HUES48 (cell line): ENCODE results near the gene RPP30.
A peak's percentile ranks its signal among the peaks of the same experiment; 100 is the strongest.

Experiments
- H3K27ac ChIP-seq: one replicate; pipeline ENCODE4 v1.7.0; 2013; ENCODE audit warnings: low read depth, low read length, inconsistent platforms
- H3K27me3 ChIP-seq: 2 replicates; pipeline ENCODE4 v1.6.1; 2013; ENCODE audit warnings: mild to moderate bottlenecking, low read length; ENCODE audit not compliant: control insufficient read depth, insufficient read depth
- H3K36me3 ChIP-seq: 2 replicates; pipeline ENCODE4 v1.6.1; 2013; ENCODE audit warnings: low read length; ENCODE audit not compliant: control insufficient read depth, insufficient read depth
- H3K4me1 ChIP-seq: 2 replicates; pipeline ENCODE4 v1.6.1; 2013; ENCODE audit warnings: mild to moderate bottlenecking, low read length; ENCODE audit not compliant: control insufficient read depth, insufficient read depth
- H3K4me3 ChIP-seq: 2 replicates; pipeline ENCODE4 v1.5.1; 2013; ENCODE audit warnings: mild to moderate bottlenecking, low read depth, low read length
- H3K9ac ChIP-seq: 2 replicates; pipeline ENCODE4 v1.6.1; 2013; ENCODE audit warnings: mild to moderate bottlenecking, low read depth, low read length, moderate library complexity
- H3K9me3 ChIP-seq: 2 replicates; pipeline ENCODE4 v1.6.1; 2013; ENCODE audit warnings: low read length; ENCODE audit not compliant: control insufficient read depth, insufficient read depth

The RPP30 gene

GRCh38 chr10:90856261-90856660 lies 15.5 kb upstream of the RPP30 start:
- H3K4me1 ChIP-seq, result peaks cover 10% of the 10 kb centered on the region; the same call in 1 of the 2 replicates

GRCh38 chr10:90856964-90857634 lies 14.7 kb upstream of the RPP30 start:
- Histone ChIP-seq H3K9me3 (no peaks in the 10 kb centered on the region), H3K9ac (no peak overlapping the region; the same call in 1 of the 2 replicates), H3K36me3 (no peaks in the 10 kb centered on the region), H3K27me3 (peaks cover 46% of the 10 kb centered on the region), H3K27ac (peak overlapping the region; percentile 14), H3K4me3 (peak overlapping the region; percentile 76), H3K4me1 (peaks cover 10% of the 10 kb centered on the region; the same call in 1 of the 2 replicates)

More at GRCh38 chr10:90856261-90856660, 15.5 kb upstream of the RPP30 start:
- H3K9ac ChIP-seq, result no peak overlapping the region
- H3K4me3 ChIP-seq, result peak overlapping the region; percentile 76
- peak overlapping the region; percentile 8 for H3K27ac ChIP-seq
- H3K36me3 ChIP-seq, result no peaks in the 10 kb centered on the region
- peaks cover 46% of the 10 kb centered on the region for H3K27me3 ChIP-seq
- no peaks in the 10 kb centered on the region for H3K9me3 ChIP-seq

- no peaks in the 10 kb centered on the region for H3K36me3 ChIP-seq
- H3K27ac ChIP-seq, result peak within 1 kb of the TSS; percentile 80
- H3K9me3 ChIP-seq, result no peaks in the 10 kb centered on the region
- peak within 1 kb of the TSS; percentile 76 for H3K4me3 ChIP-seq
- peaks cover 10% of the 10 kb centered on the region; the same call in 1 of the 2 replicates for H3K4me1 ChIP-seq
- peak within 1 kb of the TSS; percentile 46 for H3K9ac ChIP-seq
- H3K27me3 ChIP-seq, result peaks cover 46% of the 10 kb centered on the region
These were observed 13.9 kb upstream of the RPP30 start, which contains the start of gene HTR7 for GRCh38 chr10:90857635-90858460. Gene HTR7 (minus strand): TSS chr10:90858039. CDS start chr10:90857671, 368 bp downstream.

- Histone ChIP-seq H3K4me3 (peak overlapping the region; percentile 76), H3K9me3 (no peaks in the 10 kb centered on the region), H3K27me3 (peaks cover 46% of the 10 kb centered on the region), H3K27ac (peak overlapping the region; percentile 80), H3K4me1 (peaks cover 10% of the 10 kb centered on the region; the same call in 1 of the 2 replicates), H3K36me3 (no peaks in the 10 kb centered on the region), H3K9ac (peak overlapping the region; percentile 8; the same call in 1 of the 2 replicates)
These were observed 13.3 kb upstream of the RPP30 start for GRCh38 chr10:90858461-90858968.

GRCh38 chr10:90859321-90859751 lies 12.4 kb upstream of the RPP30 start:
- H3K27me3 ChIP-seq, result peaks cover 46% of the 10 kb centered on the region

GRCh38 chr10:90860790-90861189 lies 11.0 kb upstream of the RPP30 start:
- Histone ChIP-seq H3K4me1 (peaks cover 5% of the 10 kb centered on the region; the same call in 1 of the 2 replicates), H3K36me3 (no peaks in the 10 kb centered on the region), H3K9ac (no peak overlapping the region), H3K27me3 (peaks cover 34% of the 10 kb centered on the region), H3K27ac (no peak overlapping the region), H3K9me3 (no peaks in the 10 kb centered on the region), H3K4me3 (no peak overlapping the region)

More at GRCh38 chr10:90859321-90859751, 12.4 kb upstream of the RPP30 start:
- Histone ChIP-seq H3K36me3 (no peaks in the 10 kb centered on the region), H3K9me3 (no peaks in the 10 kb centered on the region), H3K4me1 (peaks cover 10% of the 10 kb centered on the region; the same call in 1 of the 2 replicates), H3K4me3 (no peak overlapping the region), H3K27ac (no peak overlapping the region), H3K9ac (no peak overlapping the region)

GRCh38 chr10:90862908-90863514 lies 8.8 kb upstream of the RPP30 start:
- Histone ChIP-seq H3K9ac (no peak overlapping the region), H3K36me3 (no peaks in the 10 kb centered on the region), H3K27ac (no peak overlapping the region), H3K9me3 (no peaks in the 10 kb centered on the region), H3K4me1 (peaks cover 4% of the 10 kb centered on the region; the same call in 1 of the 2 replicates), H3K27me3 (peaks cover 14% of the 10 kb centered on the region), H3K4me3 (no peak overlapping the region)

- H3K4me1 ChIP-seq, result no peaks in the 10 kb centered on the region
- H3K9me3 ChIP-seq, result no peaks in the 10 kb centered on the region
- no peaks in the 10 kb centered on the region for H3K27me3 ChIP-seq
- no peaks in the 10 kb centered on the region for H3K36me3 ChIP-seq
- H3K9ac ChIP-seq, result no peak overlapping the region
- H3K4me3 ChIP-seq, result no peak overlapping the region
- no peak overlapping the region for H3K27ac ChIP-seq
These were observed 6.4 kb upstream of the RPP30 start for GRCh38 chr10:90865401-90865800.

- Histone ChIP-seq H3K4me1 (peaks cover 6% of the 10 kb centered on the region; the same call in 1 of the 2 replicates), H3K4me3 (no peak overlapping the region), H3K9me3 (no peaks in the 10 kb centered on the region), H3K27ac (no peak overlapping the region), H3K27me3 (no peaks in the 10 kb centered on the region), H3K36me3 (no peaks in the 10 kb centered on the region), H3K9ac (no peak overlapping the region)
These were observed 5.7 kb upstream of the RPP30 start for GRCh38 chr10:90866050-90866598.

GRCh38 chr10:90871279-90871765 lies 452 bp upstream of the RPP30 start:
- H3K4me3 ChIP-seq, result peak overlapping the region; percentile 89
- H3K27ac ChIP-seq, result peak overlapping the region; percentile 87
- no peaks in the 10 kb centered on the region for H3K27me3 ChIP-seq
- H3K9me3 ChIP-seq, result no peaks in the 10 kb centered on the region
- peaks cover 12% of the 10 kb centered on the region; the same call in 1 of the 2 replicates for H3K4me1 ChIP-seq
- H3K36me3 ChIP-seq, result peaks cover 18% of the 10 kb centered on the region
- peak overlapping the region; percentile 87; the same call in 1 of the 2 replicates for H3K9ac ChIP-seq
